ENCODE data around the gene ATP5MK. TPM values are rescaled to one million over a fixed set of nuclear protein-coding genes. Genes with fewer than 3 reads are reported as not detected.

ATP5MK gene, protein sequence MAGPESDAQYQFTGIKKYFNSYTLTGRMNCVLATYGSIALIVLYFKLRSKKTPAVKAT
- 100 to 1,000 TPM; 397 to 452 (median 442) TPM for total RNA-seq (2021; fragmentation: NEBNext Ultra II Directional; extraction: Animal tissue kit (Norgen Biotek cat#: 25700))
- long read RNA-seq, transcript ATP5MD-201 (4 exons, 364 nt) = major isoform, 313 of 333 reads
- long read RNA-seq, transcript ATP5MD-204 (5 exons, 626 nt) = minor isoform, 14 of 333 reads
- long read RNA-seq, partial matches to known transcripts = 1 of 333 reads
- long read RNA-seq, other reads (novel, unspliced or antisense) = 5 of 333 reads

DNA sequence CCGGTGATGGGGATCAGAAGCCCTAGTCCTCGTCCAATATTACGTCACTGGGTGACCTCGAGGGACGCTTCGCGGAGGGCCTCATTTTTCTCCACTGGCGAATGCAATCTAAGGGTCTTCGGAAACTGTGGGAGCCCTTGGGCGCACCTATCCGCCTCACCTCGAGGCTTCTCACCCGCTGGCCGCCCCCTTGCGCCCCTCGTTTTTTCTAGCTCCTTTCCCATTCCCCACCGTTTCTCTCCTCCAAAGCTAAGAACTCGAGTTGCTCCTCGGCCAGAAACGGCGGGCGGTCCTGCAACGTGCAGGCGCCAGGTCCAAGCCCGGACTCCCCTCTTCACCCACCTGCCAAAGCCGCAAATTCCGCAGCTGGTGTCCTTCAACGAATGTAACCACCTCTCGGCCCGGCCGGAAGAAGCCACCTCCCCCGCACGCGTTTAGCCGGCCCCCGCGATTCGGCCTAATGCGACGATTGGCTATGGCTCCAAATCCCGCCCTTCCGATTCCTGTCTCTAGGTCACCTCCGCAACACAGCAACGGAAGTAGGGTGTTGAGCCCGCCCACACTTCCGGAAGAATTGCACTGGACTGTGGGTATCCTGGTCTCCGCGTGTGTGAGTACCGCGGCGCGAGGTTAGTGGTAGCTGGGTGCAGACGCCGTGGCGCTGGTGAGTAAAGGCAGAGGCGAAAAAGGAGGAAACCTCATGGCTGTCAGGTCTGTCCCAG lies at the start of gene ATP5MK, which contains the start of gene PDCD11:
ATP5MK (minus strand) TSS at position 409 of the 722 bp plus-strand sequence. CDS start 4,018 bp downstream, outside the sequence.
PDCD11 (plus strand) TSS at position 560 of the 722 bp plus-strand sequence. CDS start 1,801 bp downstream, outside the sequence.
- peak within 1 kb of the TSS; percentile 97 for H3K4me3 Mint-ChIP-seq
- H3K9me3 Mint-ChIP-seq = no peaks in the 10 kb centered on the region
- peaks cover 44% of the 10 kb centered on the region for H3K4me1 Mint-ChIP-seq (ENCODE audit: low read depth)
- peak; percentile 37 for TF ChIP-seq CTCF (IDR thresholded peaks at IDR 0.05)
- no peaks in the 10 kb centered on the region; the same call in 1 of the 2 replicates for H3K27me3 Mint-ChIP-seq (ENCODE audit: insufficient read depth)
- peak; percentile 99 for DNase-seq
- H3K27ac Mint-ChIP-seq = peak within 1 kb of the TSS; percentile 97
- peaks cover 58% of the 10 kb centered on the region for H3K36me3 Mint-ChIP-seq (ENCODE audit: low read depth)

DNA sequence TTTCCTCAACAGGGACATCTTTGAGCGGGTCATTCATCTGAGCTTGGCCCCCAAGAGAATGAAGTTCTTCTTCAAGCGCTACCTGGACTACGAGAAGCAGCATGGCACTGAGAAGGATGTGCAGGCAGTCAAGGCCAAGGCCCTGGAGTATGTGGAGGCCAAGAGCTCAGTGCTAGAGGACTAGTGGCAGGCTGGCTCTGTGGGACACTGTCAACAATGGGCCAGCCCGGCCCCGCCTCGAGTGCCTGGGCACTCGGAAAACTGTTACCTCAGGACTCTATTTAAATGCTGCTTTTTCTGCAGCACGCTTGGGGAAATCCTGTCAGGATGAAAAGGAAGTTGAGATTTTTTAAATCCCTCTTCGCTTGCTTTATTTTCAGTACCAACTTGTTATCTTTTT lies 49.1 kb upstream of the ATP5MK start:
- peaks cover 69% of the 10 kb centered on the region for H3K4me1 Mint-ChIP-seq (ENCODE audit: low read depth)
- H3K36me3 Mint-ChIP-seq (ENCODE audit: low read depth) = peaks cover 57% of the 10 kb centered on the region
- peaks cover 8% of the 10 kb centered on the region for H3K27me3 Mint-ChIP-seq (ENCODE audit: insufficient read depth)

DNA sequence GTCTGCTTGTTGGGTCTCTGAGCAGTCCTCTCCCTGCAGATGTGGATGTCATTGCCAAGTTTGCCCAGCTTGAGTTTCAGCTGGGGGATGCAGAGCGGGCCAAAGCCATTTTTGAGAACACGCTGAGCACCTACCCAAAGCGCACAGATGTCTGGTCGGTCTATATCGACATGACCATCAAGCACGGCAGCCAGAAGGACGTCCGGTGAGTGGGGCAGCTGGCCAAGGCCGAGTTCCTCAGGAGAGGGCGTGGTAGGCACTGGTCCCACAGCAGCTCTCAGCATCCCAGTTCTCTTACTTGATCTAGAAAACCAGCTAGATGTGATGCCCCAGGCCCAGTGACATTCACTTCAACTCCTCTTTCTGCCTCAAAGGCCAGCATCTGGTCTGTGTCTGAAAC lies 48.2 kb upstream of the ATP5MK start:
- Mint-ChIP-seq H3K36me3 (ENCODE audit: low read depth) (peaks cover 57% of the 10 kb centered on the region), H3K9me3 (no peaks in the 10 kb centered on the region), H3K27ac (peak overlapping the region; percentile 97), H3K4me1 (ENCODE audit: low read depth) (peaks cover 64% of the 10 kb centered on the region), H3K4me3 (no peak overlapping the region), H3K27me3 (ENCODE audit: insufficient read depth) (peaks cover 8% of the 10 kb centered on the region)
- DNase-seq = no peak
- TF ChIP-seq CTCF (IDR thresholded peaks at IDR 0.05) = no peak

More for the DNA sequence above, 49.1 kb upstream of the ATP5MK start:
- DNase-seq = no peak
- H3K27ac Mint-ChIP-seq = peak overlapping the region; percentile 97
- H3K4me3 Mint-ChIP-seq = no peak overlapping the region
- TF ChIP-seq CTCF (IDR thresholded peaks at IDR 0.05) = no peak
- no peaks in the 10 kb centered on the region for H3K9me3 Mint-ChIP-seq

DNA sequence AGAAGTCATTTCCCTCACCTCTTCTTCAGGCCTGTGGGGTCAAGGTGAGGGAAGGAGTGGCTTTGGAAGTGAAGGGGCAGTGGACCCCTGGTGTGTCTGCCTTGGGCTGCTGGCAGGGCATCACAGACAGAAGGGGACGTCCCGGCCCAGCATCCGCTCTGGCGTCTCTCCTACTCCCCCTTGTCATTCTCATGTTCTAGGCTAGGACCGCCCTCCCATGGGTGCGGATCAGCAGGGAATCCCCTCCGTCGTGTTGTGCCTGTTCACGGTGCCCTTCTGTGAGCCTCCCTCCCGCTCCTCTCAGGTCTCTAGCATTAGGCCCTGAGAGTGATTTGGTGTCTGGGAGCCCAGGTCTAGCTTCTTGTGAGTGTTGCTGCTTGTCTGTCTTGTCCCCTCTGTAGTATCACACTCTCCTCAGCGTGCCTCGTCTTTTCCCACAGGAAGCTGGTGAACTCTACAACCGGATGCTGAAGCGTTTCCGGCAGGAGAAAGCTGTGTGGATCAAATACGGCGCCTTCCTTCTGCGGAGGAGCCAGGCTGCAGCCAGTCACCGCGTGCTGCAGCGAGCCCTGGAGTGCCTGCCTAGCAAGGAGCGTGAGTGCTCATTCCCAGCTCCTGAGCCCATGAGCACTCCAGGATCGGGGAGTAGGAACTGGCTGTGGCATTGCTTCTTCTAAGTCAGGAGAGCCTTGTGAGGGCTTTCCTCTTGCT lies 47.4 kb upstream of the ATP5MK start:
- H3K36me3 Mint-ChIP-seq (ENCODE audit: low read depth) = peaks cover 52% of the 10 kb centered on the region
- H3K4me1 Mint-ChIP-seq (ENCODE audit: low read depth) = peaks cover 56% of the 10 kb centered on the region
- no peaks in the 10 kb centered on the region for H3K9me3 Mint-ChIP-seq
- DNase-seq = no peak
- peaks cover 8% of the 10 kb centered on the region for H3K27me3 Mint-ChIP-seq (ENCODE audit: insufficient read depth)
- TF ChIP-seq CTCF (IDR thresholded peaks at IDR 0.05) = no peak
- H3K4me3 Mint-ChIP-seq = no peak overlapping the region
- H3K27ac Mint-ChIP-seq = peak overlapping the region; percentile 24; the same call in 1 of the 2 replicates

- no peak for TF ChIP-seq CTCF (IDR thresholded peaks at IDR 0.05)
- Mint-ChIP-seq H3K27me3 (ENCODE audit: insufficient read depth) (peaks cover 3% of the 10 kb centered on the region), H3K4me3 (no peak overlapping the region), H3K27ac (no peak overlapping the region; the same call in 1 of the 2 replicates), H3K4me1 (ENCODE audit: low read depth) (peaks cover 44% of the 10 kb centered on the region), H3K9me3 (no peaks in the 10 kb centered on the region), H3K36me3 (ENCODE audit: low read depth) (peaks cover 53% of the 10 kb centered on the region)
- no peak for DNase-seq
Measured at GRCh38 chr10:103442031-103442461, 45.8 kb upstream of the ATP5MK start.
